H1 (cell line): ENCODE results near the gene S100A4. TPM values are rescaled to one million over a fixed set of nuclear protein-coding genes. Genes with fewer than 3 reads are reported as not detected.

ENCODE experiments used
- ASH2L ChIP-seq: fragments of 200-600, 300-600 bp; sonication (generic); IDR thresholded peaks from one replicate; pipeline ENCODE4 v1.7.1; 2017; ENCODE audit warnings: low read length
- CHD1 ChIP-seq: IDR thresholded peaks from 2 replicates; pipeline ENCODE4 v1.6.1; 2012; ENCODE audit warnings: low read depth, low read length, improper control_type of control experiment
- CHD7 ChIP-seq: fragments of 300-600 bp; sonication (generic); IDR thresholded peaks from 2 replicates; pipeline ENCODE4 v1.7.1; 2012; ENCODE audit warnings: low read length, moderate library complexity, mild to moderate bottlenecking, inconsistent platforms; ENCODE audit not compliant: insufficient replicate concordance
- CTCF ChIP-seq, 3 experiments: IDR thresholded peaks; 1 replicate in 2 of 3; 2 replicates in 1 of 3; pipeline versions ENCODE4 v1.5.1 to v1.6.1; 2011; ENCODE audit warnings: low read length in 3 of 3, mild to moderate bottlenecking in 3 of 3, inconsistent platforms in 2 of 3, low read depth in 1 of 3, moderate library complexity in 1 of 3; ENCODE audit not compliant: insufficient read depth in 1 of 3; ENCODE audit errors: control extremely low read depth in 1 of 3
- FOSL1 ChIP-seq: IDR thresholded peaks from 2 replicates; pipeline ENCODE4 v1.6.1; 2011; ENCODE audit warnings: mild to moderate bottlenecking, low read depth, low read length, moderate library complexity; ENCODE audit not compliant: insufficient read depth
- KDM1A ChIP-seq: fragments of 200-600, 300-600 bp; sonication (generic); IDR thresholded peaks from 2 replicates; pipeline ENCODE4 v1.7.1; 2016; ENCODE audit warnings: mild to moderate bottlenecking, low read length, borderline replicate concordance
- KDM4A ChIP-seq: IDR thresholded peaks from one replicate; pipeline ENCODE4 v1.7.1; 2012; ENCODE audit warnings: low read depth, mild to moderate bottlenecking, moderate library complexity, low read length, inconsistent platforms; ENCODE audit not compliant: severe bottlenecking
- KDM5A ChIP-seq: fragments of 200-600 bp; IDR thresholded peaks from 2 replicates; pipeline ENCODE4 v1.7.1; 2012; ENCODE audit warnings: mild to moderate bottlenecking, low read length, inconsistent platforms, mixed read lengths
- POLR2AphosphoS5 ChIP-seq: IDR thresholded peaks from 2 replicates; pipeline ENCODE4 v1.6.1; 2011; ENCODE audit warnings: low read depth, low read length
- polyA plus RNA-seq, 7 experiments: library from polyadenylated mRNA; depleted of rRNA in 3 of 7; stranded (reverse) in 5 of 7; unstranded in 2 of 7; fragments of >200 nt in 5 of 7; fragments of 200-250 nt in 2 of 7; gene quantifications; 1 replicate in 5 of 7; 2 replicates in 1 of 7; 4 replicates in 1 of 7; pipeline versions ENCODE4 v1.2.1 to v1.2.3, GENCODE V29; 2011 to 2013; ENCODE audit warnings: missing spikeins in 2 of 7, mixed read lengths in 2 of 7
- total RNA-seq: library from RNA; stranded (reverse); fragmentation: NEBNext Ultra II Directional; extraction: Animal tissue kit (Norgen Biotek cat#: 25700); gene quantifications from 2 replicates; pipeline ENCODE4 v1.2.1, GENCODE V29; 2021

The S100A4 gene
- total and polyA plus RNA-seq, 2 of the 8 experiments (the other 6 are each of a cell fraction or from before 2014, with no cell fraction given): 36.3 to 85.4 TPM

GRCh38 chr1:153572569-153573015 is 27.0 kb upstream of the S100A4 start (continued):
- TF ChIP-seq CHD7: no peak
- no peak for TF ChIP-seq KDM4A
- no peak for TF ChIP-seq CHD1
- no peak for TF ChIP-seq FOSL1
- TF ChIP-seq KDM5A: no peak
- no peak for TF ChIP-seq ASH2L
- peak; percentile 91 to 95 (median 92) for TF ChIP-seq CTCF (IDR thresholded peaks at IDR 0.05; ENCODE audit: control extremely low read depth in 1 of 3, insufficient read depth in 1 of 3, low read depth in 1 of 3, low read length in 3 of 3)
- no peak for TF ChIP-seq KDM1A
- no peak for TF ChIP-seq POLR2AphosphoS5
